ENCODE results near the gene TRAPPC12. TPM values are rescaled to one million over a fixed set of nuclear protein-coding genes. Genes with fewer than 3 reads are reported as not detected.

The TRAPPC12 gene
- total RNA-seq, 1 experiment from 2014 or later: 86.0 TPM

DNA sequence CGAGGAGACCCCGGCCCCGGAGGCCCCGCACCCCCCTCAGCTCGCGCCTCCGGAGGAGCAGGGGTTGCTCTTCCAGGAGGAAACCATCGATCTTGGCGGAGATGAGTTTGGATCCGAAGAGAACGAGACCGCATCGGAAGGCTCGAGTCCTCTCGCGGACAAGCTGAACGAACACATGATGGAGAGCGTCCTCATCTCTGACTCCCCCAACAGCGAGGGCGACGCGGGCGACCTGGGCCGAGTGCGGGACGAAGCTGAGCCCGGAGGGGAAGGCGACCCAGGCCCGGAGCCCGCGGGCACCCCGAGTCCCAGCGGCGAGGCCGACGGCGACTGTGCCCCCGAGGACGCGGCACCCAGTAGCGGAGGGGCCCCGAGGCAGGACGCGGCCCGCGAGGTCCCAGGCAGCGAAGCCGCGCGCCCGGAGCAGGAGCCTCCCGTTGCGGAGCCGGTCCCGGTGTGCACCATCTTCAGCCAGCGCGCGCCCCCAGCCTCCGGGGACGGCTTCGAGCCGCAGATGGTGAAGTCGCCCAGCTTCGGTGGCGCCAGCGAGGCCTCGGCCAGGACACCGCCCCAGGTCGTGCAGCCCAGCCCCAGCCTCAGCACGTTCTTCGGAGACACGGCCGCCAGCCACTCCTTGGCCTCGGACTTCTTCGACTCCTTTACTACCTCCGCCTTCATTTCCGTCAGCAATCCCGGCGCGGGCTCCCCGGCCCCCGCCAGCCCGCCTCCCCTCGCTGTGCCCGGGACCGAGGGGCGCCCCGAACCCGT lies 8.3 kb downstream of the TRAPPC12 start:
- Mint-ChIP-seq H3K36me3 (ENCODE audit: insufficient read depth in 1 of 3, low read depth in 3 of 3) (peaks cover 20 to 41% (median 37%) of the 10 kb centered on the region in 3 experiments; a peak in 6 of 7 replicates), H3K4me1 (no peaks in the 10 kb centered on the region), H3K27me3 (ENCODE audit: low read depth) (no peaks in the 10 kb centered on the region), H3K4me3 (no peak overlapping the region), H3K27ac (no peak overlapping the region), H3K9me3 (no peaks in the 10 kb centered on the region)
- no peak overlapping the region for H4K8ac ChIP-seq (replicated peaks; ENCODE audit: insufficient read length, low read depth, low read length)
- no peak overlapping the region for H2AFZ ChIP-seq (ENCODE audit: low read length)
- no peak overlapping the region for H3K56ac ChIP-seq (ENCODE audit: insufficient read length, low read depth, low read length)
- H2BK120ac ChIP-seq (ENCODE audit: low read depth, low read length, poor library complexity, severe bottlenecking): no peak overlapping the region
- no peaks in the 10 kb centered on the region; the same call in 1 of the 2 replicates for H3K79me2 ChIP-seq (ENCODE audit: insufficient read depth, low read length)
- H4K91ac ChIP-seq (ENCODE audit: insufficient read length, low read depth, low read length): no peak overlapping the region
- TF ChIP-seq, protein P1, sequence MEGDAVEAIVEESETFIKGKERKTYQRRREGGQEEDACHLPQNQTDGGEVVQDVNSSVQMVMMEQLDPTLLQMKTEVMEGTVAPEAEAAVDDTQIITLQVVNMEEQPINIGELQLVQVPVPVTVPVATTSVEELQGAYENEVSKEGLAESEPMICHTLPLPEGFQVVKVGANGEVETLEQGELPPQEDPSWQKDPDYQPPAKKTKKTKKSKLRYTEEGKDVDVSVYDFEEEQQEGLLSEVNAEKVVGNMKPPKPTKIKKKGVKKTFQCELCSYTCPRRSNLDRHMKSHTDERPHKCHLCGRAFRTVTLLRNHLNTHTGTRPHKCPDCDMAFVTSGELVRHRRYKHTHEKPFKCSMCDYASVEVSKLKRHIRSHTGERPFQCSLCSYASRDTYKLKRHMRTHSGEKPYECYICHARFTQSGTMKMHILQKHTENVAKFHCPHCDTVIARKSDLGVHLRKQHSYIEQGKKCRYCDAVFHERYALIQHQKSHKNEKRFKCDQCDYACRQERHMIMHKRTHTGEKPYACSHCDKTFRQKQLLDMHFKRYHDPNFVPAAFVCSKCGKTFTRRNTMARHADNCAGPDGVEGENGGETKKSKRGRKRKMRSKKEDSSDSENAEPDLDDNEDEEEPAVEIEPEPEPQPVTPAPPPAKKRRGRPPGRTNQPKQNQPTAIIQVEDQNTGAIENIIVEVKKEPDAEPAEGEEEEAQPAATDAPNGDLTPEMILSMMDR (conservative IDR thresholded peaks at IDR 0.05): no peak
- WGBS (ENCODE audit: extremely low coverage, insufficient read length, low lambda C conversion rate): no CpG with 5 or more reads among the region's 89 CpGs
- no peak overlapping the region for H3K4ac ChIP-seq (ENCODE audit: low read depth, low read length)
- DNase-seq: no peak
- H3K23me2 ChIP-seq (ENCODE audit: insufficient read length, low read depth, low read length, poor library complexity, severe bottlenecking): no peaks in the 10 kb centered on the region
- H3K14ac ChIP-seq (ENCODE audit: insufficient read depth, low read length): no peak overlapping the region
- H3K9me3 ChIP-seq (ENCODE audit: control insufficient read depth, low read depth, low read length): no peaks in the 10 kb centered on the region
- H2BK20ac ChIP-seq (ENCODE audit: low read depth, low read length, poor library complexity, severe bottlenecking): no peak overlapping the region
- no peaks in the 10 kb centered on the region for H4K20me1 ChIP-seq (ENCODE audit: control insufficient read depth, insufficient read depth, insufficient read length)
- H3K4me2 ChIP-seq (ENCODE audit: insufficient read depth, insufficient read length, low read length): no peak overlapping the region
- H3K27me3 ChIP-seq (ENCODE audit: insufficient read depth, low read length): no peaks in the 10 kb centered on the region
- H3K4me1 ChIP-seq (ENCODE audit: insufficient read depth, low read length): no peaks in the 10 kb centered on the region
- H3T11ph ChIP-seq (ENCODE audit: low read length): no peak overlapping the region
- H2BK5ac ChIP-seq (ENCODE audit: insufficient read length, low read length): no peak overlapping the region
- no peak overlapping the region for H3K23ac ChIP-seq (ENCODE audit: insufficient read length, low read depth, low read length)
- no peak overlapping the region for H2BK15ac ChIP-seq (ENCODE audit: low read depth, low read length)
- peaks cover 2% of the 10 kb centered on the region for H3K79me1 ChIP-seq (ENCODE audit: insufficient read depth, low read depth, low read length, poor library complexity, severe bottlenecking)
- H3K9ac ChIP-seq (ENCODE audit: extremely low read depth, insufficient read length, low read length): no peak overlapping the region
- H3K18ac ChIP-seq (ENCODE audit: insufficient read length, low read depth, low read length): no peak overlapping the region
- no peak overlapping the region for H2AK5ac ChIP-seq (ENCODE audit: insufficient read length, low read length)
- no peak overlapping the region for H3K27ac ChIP-seq (ENCODE audit: insufficient read length, low read depth, low read length)
- no peak overlapping the region for H2BK12ac ChIP-seq (ENCODE audit: insufficient read length, low read depth, low read length)
- no peak overlapping the region for H4K5ac ChIP-seq (ENCODE audit: insufficient read length, low read depth, low read length)

Measured in H9 (cell line).